SH-SY5Y (cell line): ENCODE data around the gene SLN.

Experiments
- GATA2 ChIP-seq: IDR thresholded peaks from 2 replicates; pipeline ENCODE4 v1.6.1; 2011; ENCODE audit warnings: mild to moderate bottlenecking, low read depth, low read length
- GATA3 ChIP-seq: IDR thresholded peaks from 2 replicates; pipeline ENCODE4 v1.6.1; 2011; ENCODE audit warnings: low read depth, mild to moderate bottlenecking, low read length, moderate library complexity

- TF ChIP-seq GATA2 (no peak), GATA3 (no peak)
Measured at GRCh38 chr11:107689317-107690202, 22.3 kb downstream of the SLN start.
